Uterus (tissue), 4 donors: ENCODE results near the gene FBXO22. TPM values are rescaled to one million over a fixed set of nuclear protein-coding genes. Genes with fewer than 3 reads are reported as not detected.
A peak's percentile ranks its signal among the peaks of the same experiment; 100 is the strongest.

Source experiments
- DNase-seq, 2 donors: peaks; one replicate each; pipeline ENCODE4 v3.0.0-alpha.2; 2019 to 2020
- H3K27ac ChIP-seq, 2 donors: fragments of 200-600 bp; sonication (generic); 1 replicate in 1 of 2; 2 replicates in 1 of 2; pipeline ENCODE4 v1.5.1; 2016 to 2018
- H3K27me3 ChIP-seq, 2 donors: fragments of 200-600 bp; sonication (generic); one replicate each; pipeline ENCODE4 v1.5.1; 2018 to 2019; ENCODE audit warnings: control low read depth in 1 of 2
- H3K36me3 ChIP-seq, 2 donors: fragments of 200-600 bp; sonication (generic); one replicate each; pipeline ENCODE4 v1.5.1; 2019; ENCODE audit warnings: control low read depth in 1 of 2
- H3K4me1 ChIP-seq, 2 donors: fragments of 200-600 bp; sonication (generic); one replicate each; pipeline ENCODE4 v1.5.1; 2018 to 2019; ENCODE audit warnings: control low read depth in 1 of 2
- H3K4me3 ChIP-seq, 2 donors: fragments of 200-600 bp; sonication (generic); 1 replicate in 1 of 2; 2 replicates in 1 of 2; pipeline ENCODE4 v1.5.1; 2018 to 2019; ENCODE audit warnings: mild to moderate bottlenecking in 1 of 2
- H3K9me3 ChIP-seq, 2 donors: fragments of 200-600 bp; sonication (generic); one replicate each; pipeline ENCODE4 v1.5.1; 2019; ENCODE audit warnings: control low read depth in 1 of 2
- CTCF ChIP-seq, 4 experiments: fragments of 200-600 bp in 2 of 4; fragments of 450-650 bp in 2 of 4; sonication (generic) in 2 of 4; IDR thresholded peaks; one replicate each; pipeline ENCODE4 v1.5.1; 2016 to 2019; ENCODE audit warnings: antibody characterized with exemption in 4 of 4, mild to moderate bottlenecking in 2 of 4, moderate library complexity in 1 of 4
- POLR2A ChIP-seq, 2 donors: fragments of 450-650 bp; IDR thresholded peaks; one replicate each; pipeline ENCODE4 v1.6.1; 2016; ENCODE audit warnings: antibody characterized with exemption in 2 of 2, mild to moderate bottlenecking in 1 of 2, moderate library complexity in 1 of 2
- intact Hi-C: fragments of 100-400 bp; cut with DNase I; formaldehyde crosslinking; loops from one replicate; pipeline ENCODE4 v1.15.1; 2023; ENCODE audit warnings: low total_unique reads
- total RNA-seq, 4 donors: library from RNA; depleted of rRNA in 3 of 4; stranded (reverse); fragments of >200 nt in 3 of 4; gene quantifications; one replicate each; pipeline versions ENCODE4 v1.1.0 to v1.2.4, GENCODE V29; 2014 to 2023
- donor health status: DM: yes; HTN: yes; CAD: no.

The FBXO22 gene
- total RNA-seq, 4 donors from 2014 or later: 5.4 to 41.7 (median 17.9) TPM

GRCh38 chr15:75918135-75918534 lies 14.5 kb downstream of the FBXO22 start:
- H3K36me3 ChIP-seq: no peaks in the 10 kb centered on the region
- TF ChIP-seq CTCF (IDR thresholded peaks at IDR 0.05) (no peak), POLR2A (IDR thresholded peaks at IDR 0.05) (no peak)
- intact Hi-C loops: no loop called here

GRCh38 chr15:75920079-75920478 lies 16.4 kb downstream of the FBXO22 start:
- H3K27ac ChIP-seq: no peak overlapping the region
- H3K4me3 ChIP-seq: no peak overlapping the region
- H3K4me1 ChIP-seq: no peaks in the 10 kb centered on the region
- intact Hi-C loops: no loop called here
- H3K9me3 ChIP-seq: no peaks in the 10 kb centered on the region
- H3K27me3 ChIP-seq: no peaks in the 10 kb centered on the region
- H3K36me3 ChIP-seq: no peaks in the 10 kb centered on the region
- no peak for DNase-seq
- TF ChIP-seq POLR2A (IDR thresholded peaks at IDR 0.05): no peak
- no peak for TF ChIP-seq CTCF (IDR thresholded peaks at IDR 0.05)

More at GRCh38 chr15:75918135-75918534, 14.5 kb downstream of the FBXO22 start:
- Histone ChIP-seq H3K4me3 (no peak overlapping the region), H3K4me1 (no peaks in the 10 kb centered on the region), H3K27me3 (no peaks in the 10 kb centered on the region), H3K9me3 (no peaks in the 10 kb centered on the region), H3K27ac (no peak overlapping the region)
- DNase-seq: no peak

GRCh38 chr15:75921732-75922703 lies 18.3 kb downstream of the FBXO22 start:
- no peaks in the 10 kb centered on the region for H3K36me3 ChIP-seq
- intact Hi-C loops: no loop called here
- peak; percentile 17 for DNase-seq
- no peaks in the 10 kb centered on the region for H3K27me3 ChIP-seq
- H3K4me3 ChIP-seq: no peak overlapping the region
- no peak overlapping the region for H3K27ac ChIP-seq
- H3K4me1 ChIP-seq: no peaks in the 10 kb centered on the region
- H3K9me3 ChIP-seq: no peaks in the 10 kb centered on the region
- peak in 3 of 4 experiments; percentile 8 to 13 (median 13) for TF ChIP-seq CTCF (IDR thresholded peaks at IDR 0.05)
- TF ChIP-seq POLR2A (IDR thresholded peaks at IDR 0.05): no peak

- H3K4me3 ChIP-seq: no peak overlapping the region
- H3K36me3 ChIP-seq: no peaks in the 10 kb centered on the region
- H3K27ac ChIP-seq: no peak overlapping the region
- no peak for TF ChIP-seq POLR2A (IDR thresholded peaks at IDR 0.05)
- TF ChIP-seq CTCF (IDR thresholded peaks at IDR 0.05): no peak
- no peak for DNase-seq
- H3K27me3 ChIP-seq: no peaks in the 10 kb centered on the region
- H3K9me3 ChIP-seq: no peaks in the 10 kb centered on the region
- intact Hi-C loops: no loop called here
- H3K4me1 ChIP-seq: no peaks in the 10 kb centered on the region
Observed at GRCh38 chr15:75923756-75924155, 20.1 kb downstream of the FBXO22 start.

GRCh38 chr15:75924576-75924975 lies 20.9 kb downstream of the FBXO22 start:
- DNase-seq: no peak
- Histone ChIP-seq H3K27me3 (no peaks in the 10 kb centered on the region), H3K27ac (no peak overlapping the region), H3K36me3 (no peaks in the 10 kb centered on the region), H3K4me1 (no peaks in the 10 kb centered on the region), H3K4me3 (no peak overlapping the region), H3K9me3 (no peaks in the 10 kb centered on the region)
- intact Hi-C loops: no loop called here
- TF ChIP-seq POLR2A (IDR thresholded peaks at IDR 0.05) (no peak), CTCF (IDR thresholded peaks at IDR 0.05) (no peak)
